Activated CD4-positive, CD25-positive, alpha-beta regulatory T cell treated with anti-CD3 and anti-CD28 coated beads, Interleukin-2, amount 50 U/mL, for 72 hours (primary cell): ENCODE results near the gene CXCL12.

ENCODE experiments used
- DNase-seq: peaks from one replicate; pipeline ENCODE4 v3.0.0; 2021

CXCL12 gene

GRCh38 chr10:44385026-44385695, at the start of gene CXCL12:
CXCL12 (minus strand) TSS chr10:44385097; CDS start chr10:44385005, 92 bp downstream.
- no peak for DNase-seq

GRCh38 chr10:44427479-44427878, 42.6 kb upstream of the CXCL12 start:
- DNase-seq: no peak

- DNase-seq: no peak
Observed at GRCh38 chr10:44427037-44427436, 42.1 kb upstream of the CXCL12 start.

GRCh38 chr10:44426247-44427034, 41.5 kb upstream of the CXCL12 start:
- no peak for DNase-seq

- DNase-seq: no peak
Observed at GRCh38 chr10:44425466-44425865, 40.6 kb upstream of the CXCL12 start.

GRCh38 chr10:44424957-44425356, 40.1 kb upstream of the CXCL12 start:
- DNase-seq: no peak

GRCh38 chr10:44424298-44424697, 39.4 kb upstream of the CXCL12 start:
- no peak for DNase-seq

GRCh38 chr10:44422570-44423101, 37.7 kb upstream of the CXCL12 start:
- DNase-seq: no peak

- DNase-seq: no peak
Observed at GRCh38 chr10:44422153-44422552, 37.3 kb upstream of the CXCL12 start.

- no peak for DNase-seq
Observed at GRCh38 chr10:44419790-44420549, 35.1 kb upstream of the CXCL12 start.

GRCh38 chr10:44418637-44419036, 33.7 kb upstream of the CXCL12 start:
- no peak for DNase-seq

GRCh38 chr10:44417761-44418160, 32.9 kb upstream of the CXCL12 start:
- no peak for DNase-seq

- DNase-seq: no peak
Observed at GRCh38 chr10:44416936-44417335, 32.0 kb upstream of the CXCL12 start.

- DNase-seq: no peak
Observed at GRCh38 chr10:44416021-44416771, 31.3 kb upstream of the CXCL12 start.

- DNase-seq: no peak
Observed at GRCh38 chr10:44415121-44415520, 30.2 kb upstream of the CXCL12 start.

GRCh38 chr10:44413416-44413815, 28.5 kb upstream of the CXCL12 start:
- no peak for DNase-seq

- DNase-seq: no peak
Observed at GRCh38 chr10:44411251-44411650, 26.4 kb upstream of the CXCL12 start.

GRCh38 chr10:44404741-44405437, 20.0 kb upstream of the CXCL12 start:
- no peak for DNase-seq

GRCh38 chr10:44402465-44403195, 17.7 kb upstream of the CXCL12 start:
- DNase-seq: no peak

- DNase-seq: no peak
Observed at GRCh38 chr10:44400541-44400940, 15.6 kb upstream of the CXCL12 start.
